Testis (tissue), 2 donors: ENCODE measurements around the gene TRIO.

Source experiments
- POLR2A ChIP-seq: fragments of 450-650 bp; IDR thresholded peaks from one replicate; pipeline ENCODE4 v1.6.1; 2017; ENCODE audit warnings: antibody characterized with exemption, mild to moderate bottlenecking, moderate library complexity
- TF ChIP-seq, protein P1 (sequence below), 3 experiments: fragments of 450-650 bp in 2 of 3; fragments of 200-600 bp in 1 of 3; sonication (generic) in 1 of 3; IDR thresholded peaks; one replicate each; pipeline ENCODE4 v1.5.1; 2016 to 2019; ENCODE audit warnings: antibody characterized with exemption in 3 of 3, mild to moderate bottlenecking in 2 of 3, moderate library complexity in 1 of 3

DNA sequence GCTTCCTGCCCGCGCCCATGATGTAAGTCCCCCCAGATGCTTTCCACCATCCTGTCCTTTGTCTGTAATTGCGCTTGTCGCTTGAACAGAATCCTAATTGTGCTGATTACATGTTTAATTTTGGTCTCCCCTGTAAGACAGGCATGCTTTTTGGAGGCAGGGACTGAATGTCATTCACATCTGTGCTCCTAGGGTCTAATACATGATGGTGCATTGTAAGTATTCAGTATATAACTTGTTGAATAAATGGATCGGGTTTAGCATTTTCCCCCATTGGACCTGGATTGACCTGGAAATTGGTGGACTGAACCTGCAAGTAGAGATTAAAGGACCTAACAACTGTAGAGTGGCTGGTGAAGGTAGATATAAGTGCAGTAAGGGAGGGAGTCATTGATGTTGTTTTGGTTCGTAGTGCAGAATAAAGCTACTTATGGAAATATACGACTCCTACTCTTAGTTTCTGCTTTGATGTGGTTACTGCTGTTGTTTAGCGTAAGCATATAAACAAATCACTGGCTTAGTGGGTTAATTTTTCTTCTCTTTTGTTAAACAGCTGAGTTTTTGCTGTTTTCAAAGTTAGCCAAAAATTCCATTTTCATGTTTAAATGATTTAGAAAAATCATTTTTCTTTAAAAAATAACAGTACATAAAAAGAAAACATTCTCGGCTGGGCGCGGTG is 57.3 kb downstream of the TRIO start:
- TF ChIP-seq, protein P1, sequence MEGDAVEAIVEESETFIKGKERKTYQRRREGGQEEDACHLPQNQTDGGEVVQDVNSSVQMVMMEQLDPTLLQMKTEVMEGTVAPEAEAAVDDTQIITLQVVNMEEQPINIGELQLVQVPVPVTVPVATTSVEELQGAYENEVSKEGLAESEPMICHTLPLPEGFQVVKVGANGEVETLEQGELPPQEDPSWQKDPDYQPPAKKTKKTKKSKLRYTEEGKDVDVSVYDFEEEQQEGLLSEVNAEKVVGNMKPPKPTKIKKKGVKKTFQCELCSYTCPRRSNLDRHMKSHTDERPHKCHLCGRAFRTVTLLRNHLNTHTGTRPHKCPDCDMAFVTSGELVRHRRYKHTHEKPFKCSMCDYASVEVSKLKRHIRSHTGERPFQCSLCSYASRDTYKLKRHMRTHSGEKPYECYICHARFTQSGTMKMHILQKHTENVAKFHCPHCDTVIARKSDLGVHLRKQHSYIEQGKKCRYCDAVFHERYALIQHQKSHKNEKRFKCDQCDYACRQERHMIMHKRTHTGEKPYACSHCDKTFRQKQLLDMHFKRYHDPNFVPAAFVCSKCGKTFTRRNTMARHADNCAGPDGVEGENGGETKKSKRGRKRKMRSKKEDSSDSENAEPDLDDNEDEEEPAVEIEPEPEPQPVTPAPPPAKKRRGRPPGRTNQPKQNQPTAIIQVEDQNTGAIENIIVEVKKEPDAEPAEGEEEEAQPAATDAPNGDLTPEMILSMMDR (IDR thresholded peaks at IDR 0.05): no peak
- TF ChIP-seq POLR2A: no peak
